NCI-H510A treated with DMSO at 0.1 percent for 48 hours (cell line): ENCODE results near the gene PTPRC.

Experiments
- DNase-seq: peaks from one replicate; lab custom pipeline; 2025; lab: John Stamatoyannopoulos, UW

PTPRC gene

DNA sequence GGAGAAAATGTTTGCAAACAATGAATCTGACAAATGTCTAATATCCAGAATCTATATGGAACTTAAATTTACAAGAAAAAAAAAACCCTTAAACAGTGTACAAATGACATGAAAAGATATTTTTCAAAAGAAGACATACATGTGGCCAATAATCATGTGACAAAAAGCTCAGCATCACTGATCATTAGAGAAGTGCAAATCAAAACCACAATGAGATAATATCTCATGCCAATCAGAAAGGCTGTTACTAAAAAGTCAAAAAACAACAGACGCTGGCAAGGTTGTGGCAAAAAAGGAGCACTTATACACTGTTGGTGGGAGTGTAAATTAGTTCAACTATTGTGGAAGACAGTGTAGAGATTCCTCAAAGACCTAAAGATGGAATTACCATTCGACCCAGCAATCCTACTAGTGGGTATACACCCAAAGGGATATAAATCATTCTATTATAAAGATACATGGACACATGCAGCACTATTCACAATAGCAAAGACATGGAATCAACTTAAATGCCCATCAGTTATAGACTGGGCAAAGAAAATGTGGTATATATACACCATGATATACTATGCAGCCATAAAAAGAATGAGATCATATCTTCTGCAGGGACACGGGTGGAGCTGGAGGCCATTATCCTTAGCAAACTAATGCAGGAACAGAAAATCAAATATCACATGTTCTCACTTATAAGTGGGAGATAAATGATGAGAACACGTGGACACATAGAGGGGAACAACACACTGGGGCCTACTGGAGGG is 123.2 kb downstream of the PTPRC start:
- no peak for DNase-seq

GRCh38 chr1:198763298-198763714 is 124.5 kb downstream of the PTPRC start:
- DNase-seq, result no peak

- no peak for DNase-seq
Measured at GRCh38 chr1:198764748-198765147, 125.9 kb downstream of the PTPRC start.

- no peak for DNase-seq
Measured at GRCh38 chr1:198765416-198765815, 126.6 kb downstream of the PTPRC start.

- DNase-seq, result peak; percentile 32
Measured at GRCh38 chr1:198771563-198772153, 132.8 kb downstream of the PTPRC start.

GRCh38 chr1:198772626-198773025 is 133.8 kb downstream of the PTPRC start:
- DNase-seq, result no peak

DNA sequence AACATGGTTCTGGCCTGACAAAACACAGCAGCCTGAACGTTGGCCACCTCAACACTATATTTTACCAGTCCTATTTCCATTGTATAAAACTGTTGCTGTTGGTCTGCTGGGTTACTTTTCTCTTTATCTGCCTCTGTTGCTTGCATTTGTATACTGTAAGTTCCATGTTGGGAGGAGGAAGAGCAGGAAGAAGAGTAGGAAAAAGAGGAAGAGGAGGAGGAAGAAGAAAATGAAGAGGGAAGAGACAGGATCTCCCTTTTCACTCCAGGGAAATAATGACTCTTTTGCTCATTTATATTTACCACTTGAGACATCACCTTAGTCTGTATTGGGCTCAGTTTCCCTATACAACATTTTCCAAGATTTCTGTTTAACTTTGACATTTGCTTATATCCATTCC is 134.2 kb downstream of the PTPRC start:
- DNase-seq, result no peak

GRCh38 chr1:198773523-198773922 is 134.7 kb downstream of the PTPRC start:
- DNase-seq, result no peak

DNA sequence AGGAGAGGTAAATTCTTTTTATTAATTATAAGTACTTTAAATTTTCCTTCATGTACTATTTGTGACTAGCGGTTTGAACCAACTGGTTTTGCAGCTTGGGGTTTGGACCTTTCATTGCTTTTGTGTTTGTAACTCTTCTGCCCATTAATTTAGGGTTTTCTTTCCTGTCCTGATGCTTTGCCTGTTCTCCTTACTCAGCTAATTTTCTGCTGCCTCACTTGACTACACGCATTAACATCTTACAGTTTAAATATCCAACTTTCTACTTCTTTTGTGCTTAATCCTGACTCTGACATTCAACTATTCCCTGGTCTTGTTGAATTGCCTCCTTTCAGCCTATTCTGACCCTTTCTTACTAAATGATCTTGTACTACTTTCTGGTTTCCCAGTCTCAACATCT is 135.6 kb downstream of the PTPRC start:
- no peak for DNase-seq

DNA sequence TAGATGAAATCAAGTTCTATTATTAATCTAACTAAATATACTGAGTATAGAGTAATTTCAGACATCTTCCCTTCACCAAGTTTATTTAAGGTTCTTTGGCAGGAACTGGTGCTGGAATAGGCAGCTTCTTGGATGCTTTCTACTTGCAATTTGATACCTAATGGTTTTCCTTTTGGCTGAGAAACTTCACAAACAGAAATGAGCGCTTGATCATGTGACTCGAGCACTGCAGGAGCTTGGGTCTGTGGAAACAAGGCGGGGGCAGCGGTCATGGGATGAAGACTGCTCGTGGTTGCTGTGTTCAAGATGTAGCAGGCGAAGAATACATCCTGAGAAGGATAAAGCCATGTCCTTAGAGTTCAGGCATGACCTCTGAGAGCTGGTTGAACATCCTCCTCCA is 136.8 kb downstream of the PTPRC start:
- DNase-seq, result no peak

GRCh38 chr1:198776602-198777029 is 137.8 kb downstream of the PTPRC start:
- DNase-seq, result no peak

GRCh38 chr1:198778049-198778448 is 139.2 kb downstream of the PTPRC start:
- DNase-seq, result no peak

DNA sequence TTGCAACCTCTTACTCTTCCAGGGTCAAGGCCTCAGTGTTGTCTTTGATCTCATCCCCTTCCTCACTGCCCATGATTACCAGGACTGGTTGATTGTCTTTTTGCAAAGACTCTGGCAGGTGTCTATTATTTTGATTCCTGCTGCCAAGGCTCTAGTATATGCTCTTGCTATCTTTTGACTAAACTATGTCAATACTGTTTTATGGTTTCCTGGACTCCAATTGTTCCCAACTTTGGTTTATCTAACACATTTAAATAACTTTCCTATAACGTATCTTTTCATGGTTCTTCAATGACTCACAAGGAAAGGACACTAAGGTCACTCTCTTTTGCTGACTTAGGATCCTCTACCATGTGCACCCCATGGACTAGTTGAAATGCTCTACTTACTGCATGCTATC is 141.5 kb downstream of the PTPRC start:
- DNase-seq, result no peak

DNA sequence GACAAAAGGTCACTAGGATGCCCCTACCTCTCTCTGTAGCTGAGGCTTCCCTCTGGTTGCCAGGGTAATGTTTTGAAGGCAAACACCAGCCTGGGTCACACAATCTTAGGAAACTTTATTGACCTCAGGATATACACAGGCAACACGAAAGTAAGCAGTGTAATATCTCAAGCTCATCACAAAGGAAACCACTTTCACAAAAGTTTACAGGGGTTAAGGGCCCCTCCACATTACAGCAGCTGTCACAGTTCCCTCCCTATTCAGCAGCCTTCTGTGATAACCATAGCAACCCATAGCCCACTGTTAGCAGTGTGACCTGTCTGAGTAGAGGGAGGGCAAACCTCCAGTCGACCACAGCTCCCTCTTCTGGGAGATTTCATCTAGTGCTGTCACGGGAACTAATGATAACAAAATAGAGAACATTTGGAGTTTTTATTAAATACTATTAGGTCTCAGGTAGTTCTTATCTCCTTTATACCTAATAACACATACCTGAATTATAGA is 149.8 kb downstream of the PTPRC start:
- no peak for DNase-seq

- DNase-seq, result no peak
Measured at GRCh38 chr1:198793714-198794113, 154.9 kb downstream of the PTPRC start.

DNA sequence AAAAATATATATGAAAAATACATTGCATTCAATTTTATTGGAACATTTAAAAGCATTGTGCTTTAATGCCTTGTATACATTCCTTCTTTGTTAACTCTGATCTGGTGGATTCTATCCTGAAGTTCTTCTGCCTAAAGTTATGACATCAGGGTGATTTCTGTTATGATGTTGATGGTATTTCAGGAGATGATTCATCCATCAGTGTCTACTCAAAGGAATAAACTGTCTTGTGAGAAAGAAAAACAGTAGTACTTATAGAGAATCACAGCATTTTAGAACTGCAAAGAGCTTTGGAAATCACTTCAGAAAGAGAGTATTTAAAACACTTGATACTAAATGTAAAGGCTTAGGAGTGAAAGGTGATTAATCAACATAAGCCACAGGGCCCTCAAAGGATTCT is 155.7 kb downstream of the PTPRC start:
- DNase-seq, result no peak

DNA sequence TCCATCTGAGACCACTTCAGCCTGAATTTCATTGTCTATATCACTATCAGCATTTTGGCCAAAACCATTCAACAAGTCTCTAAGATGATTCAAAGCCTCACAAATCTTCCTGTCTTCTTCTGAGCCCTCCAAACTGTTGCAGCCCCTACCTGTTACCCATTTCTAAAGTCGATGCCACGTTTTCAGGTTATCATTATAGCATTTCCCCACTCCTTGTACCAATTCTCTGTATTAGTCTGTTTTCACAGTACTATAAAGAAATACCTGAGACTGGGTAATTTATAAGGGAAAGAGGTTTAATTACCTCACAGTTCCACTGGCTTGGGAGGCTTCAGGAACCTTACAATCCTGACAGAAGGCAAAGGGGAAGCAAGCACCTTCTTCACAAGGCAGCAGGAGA is 158.8 kb downstream of the PTPRC start:
- DNase-seq, result no peak

DNA sequence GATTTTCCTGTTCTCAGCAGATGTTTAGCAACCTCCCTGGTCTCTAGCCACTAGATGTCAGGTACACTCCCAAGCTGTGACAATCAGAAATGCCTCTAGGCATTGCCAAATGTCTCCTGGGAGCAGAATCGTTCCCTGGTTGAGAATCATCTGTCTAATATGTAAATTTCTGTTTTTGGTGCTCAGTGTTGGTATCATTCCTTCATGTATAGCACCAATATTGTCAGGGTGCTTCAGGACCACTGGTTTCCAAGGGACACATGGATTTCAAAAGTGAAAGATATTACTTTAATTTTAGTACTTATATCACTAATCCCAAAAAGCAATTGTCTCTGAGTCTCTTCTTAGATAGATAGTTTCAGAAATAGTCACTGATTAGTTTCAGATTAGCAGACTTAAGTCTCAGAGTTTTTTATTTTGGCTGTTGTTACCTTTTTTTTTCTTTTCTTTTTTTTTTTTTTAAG is 160.1 kb downstream of the PTPRC start:
- DNase-seq, result no peak

GRCh38 chr1:198805498-198806151 is 166.8 kb downstream of the PTPRC start:
- no peak for DNase-seq

- DNase-seq, result no peak
Measured at GRCh38 chr1:198806861-198807260, 168.0 kb downstream of the PTPRC start.
